HG03097 (cell line): ENCODE measurements around the gene TUT1.
"Not testable (repeated sequence)": the region's sequence is repeated elsewhere in the genome, so short reads cannot be mapped to it uniquely, and the experiment has no call there.

ENCODE experiments used
- ATAC-seq: cut with Tn5 transposase; IDR thresholded peaks from one replicate; pipeline ENCODE4 v1.9.1; 2021; ENCODE audit not compliant: unreplicated experiment, low FRiP score

Gene TUT1

DNA sequence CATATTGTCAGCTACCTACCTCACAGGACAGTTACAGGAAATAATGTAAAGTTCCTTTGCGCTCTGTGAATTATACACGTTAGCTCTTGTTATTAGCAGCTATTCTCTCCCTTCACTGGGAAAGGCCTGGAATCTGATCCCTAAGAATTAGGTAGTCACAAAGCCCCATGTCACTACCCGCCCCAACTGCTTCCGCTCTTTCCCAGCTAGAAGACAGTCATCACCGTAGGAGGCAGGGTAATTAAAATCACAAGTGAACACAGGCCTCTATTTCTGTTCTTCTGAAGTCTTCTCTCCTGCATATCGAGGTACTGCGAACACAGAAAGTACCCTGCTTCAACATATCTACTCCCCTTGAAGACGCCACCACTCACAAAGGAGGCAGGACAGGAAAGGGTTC lies 32.1 kb downstream of the TUT1 start:
- no peak for ATAC-seq

DNA sequence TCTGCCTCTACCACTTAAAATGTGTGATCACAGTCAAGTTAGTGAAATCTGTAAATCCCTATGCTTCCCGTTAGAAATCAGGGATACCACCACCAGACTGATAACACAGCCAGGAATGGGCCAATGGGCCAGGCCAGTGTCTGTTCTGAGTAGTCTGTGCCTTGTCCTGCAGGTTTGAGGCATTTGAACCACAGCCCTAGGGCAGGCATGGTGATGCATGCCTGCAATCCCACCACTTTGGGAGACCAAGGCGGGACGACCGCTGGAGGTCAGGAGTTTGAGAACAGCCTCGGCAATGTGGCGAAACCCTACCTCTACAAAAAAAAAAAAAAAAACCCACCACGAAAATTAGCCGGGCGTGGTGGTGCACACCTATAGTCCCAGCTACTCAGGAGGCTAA lies 32.7 kb downstream of the TUT1 start:
- no peak for ATAC-seq

DNA sequence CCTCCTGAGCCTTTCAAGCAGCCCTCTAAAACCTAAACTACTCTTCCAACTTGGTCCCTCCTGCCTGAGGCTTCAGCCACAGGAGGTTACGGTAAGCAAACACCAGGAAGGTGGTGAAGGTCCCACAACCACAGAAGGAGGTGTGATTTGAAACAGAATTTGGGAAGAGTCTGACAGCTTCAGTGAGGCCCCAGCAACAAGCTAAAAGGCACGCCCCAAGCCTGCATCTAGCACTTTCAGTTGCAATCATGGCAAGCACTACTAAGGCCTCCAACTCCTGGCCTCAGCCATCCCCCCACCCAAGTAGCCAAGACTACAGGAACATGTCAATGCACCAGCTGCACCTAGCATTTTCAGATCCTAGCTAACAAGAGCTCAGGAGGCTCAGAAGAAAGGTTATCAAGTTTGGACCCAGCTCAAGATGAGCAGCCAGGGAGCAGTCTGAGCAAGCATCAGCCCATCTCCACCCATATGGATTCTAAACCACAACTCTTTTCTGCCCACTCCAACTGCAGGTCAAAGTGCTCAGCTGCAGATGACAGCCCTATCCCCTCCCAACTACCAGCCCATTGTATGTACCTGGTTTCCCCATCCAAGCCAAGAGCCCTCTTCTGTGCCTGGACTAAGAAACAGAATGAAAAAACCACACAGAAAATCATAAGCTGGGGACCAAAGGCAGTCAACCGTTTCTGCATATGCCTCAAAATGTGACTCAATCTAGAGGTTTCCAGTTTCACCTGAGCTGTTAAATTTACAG lies 34.3 kb downstream of the TUT1 start:
- ATAC-seq = peak; percentile 19

DNA sequence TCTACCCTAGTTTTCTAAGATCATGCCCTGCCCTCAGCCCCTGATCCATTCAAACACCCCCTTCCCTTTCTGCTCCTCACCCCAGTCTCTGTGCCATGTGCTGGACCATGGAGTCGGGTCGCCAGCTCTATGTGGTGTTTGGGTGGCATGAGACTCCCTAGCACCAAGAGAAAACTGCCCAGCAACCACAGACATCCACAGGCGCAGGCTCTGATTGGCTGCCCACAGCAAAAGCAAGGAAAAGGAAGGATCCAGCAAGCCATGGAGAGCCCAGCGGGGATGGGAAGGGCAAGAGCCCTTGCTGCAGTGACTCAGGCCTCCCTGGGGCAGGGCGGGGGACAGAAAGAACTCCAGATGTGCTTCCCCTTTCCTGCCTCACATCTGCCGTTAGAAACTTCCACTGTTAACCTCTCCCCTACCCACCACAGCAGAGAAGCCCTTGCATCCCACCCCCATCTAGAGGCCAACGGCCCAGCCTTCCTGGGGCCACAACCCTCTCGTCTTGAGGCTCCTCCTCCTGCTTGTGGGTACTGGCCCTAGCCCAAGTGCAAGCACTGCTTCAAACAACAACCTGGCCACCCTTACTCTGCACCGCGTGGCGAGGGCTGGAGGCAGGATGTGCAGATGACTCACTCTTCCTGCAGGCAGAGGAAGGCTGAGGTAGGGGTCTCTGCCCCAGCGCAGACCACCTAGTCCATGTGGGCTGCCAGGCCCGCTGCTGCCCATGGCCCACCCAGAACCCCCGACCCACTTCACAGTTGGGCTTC lies 35.0 kb downstream of the TUT1 start:
- ATAC-seq = peak; percentile 34

DNA sequence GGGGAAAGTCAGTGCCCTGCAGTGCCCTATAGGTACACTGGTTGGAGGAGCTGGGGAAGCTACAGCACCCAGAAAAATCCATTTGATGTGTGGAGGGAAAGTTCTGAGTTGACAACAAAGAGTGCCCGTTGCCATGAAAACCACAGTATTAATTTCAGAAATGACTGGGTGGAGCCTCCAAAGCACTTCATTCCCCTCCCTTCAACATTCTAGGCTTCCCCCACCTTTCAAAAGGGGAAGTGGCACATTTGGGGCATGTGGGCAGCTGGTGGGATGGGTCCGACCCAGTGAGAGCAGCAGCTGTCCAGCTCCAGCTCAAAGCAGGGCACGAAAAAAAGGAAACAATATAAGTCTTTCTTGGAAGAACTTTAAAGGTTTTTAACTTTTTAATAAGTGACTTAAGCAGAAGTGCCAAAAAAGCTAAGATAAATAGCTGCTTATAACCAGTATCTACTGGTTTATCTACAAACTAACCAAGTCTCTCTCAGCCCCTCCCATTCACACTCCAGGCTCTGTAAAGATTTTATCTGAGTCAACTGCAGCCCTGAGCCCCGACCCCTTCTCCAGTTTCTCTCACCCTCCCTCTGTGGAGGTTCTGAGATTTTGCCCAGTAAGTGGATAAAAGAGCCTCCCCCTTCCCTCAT lies 35.7 kb downstream of the TUT1 start:
- ATAC-seq = no peak

DNA sequence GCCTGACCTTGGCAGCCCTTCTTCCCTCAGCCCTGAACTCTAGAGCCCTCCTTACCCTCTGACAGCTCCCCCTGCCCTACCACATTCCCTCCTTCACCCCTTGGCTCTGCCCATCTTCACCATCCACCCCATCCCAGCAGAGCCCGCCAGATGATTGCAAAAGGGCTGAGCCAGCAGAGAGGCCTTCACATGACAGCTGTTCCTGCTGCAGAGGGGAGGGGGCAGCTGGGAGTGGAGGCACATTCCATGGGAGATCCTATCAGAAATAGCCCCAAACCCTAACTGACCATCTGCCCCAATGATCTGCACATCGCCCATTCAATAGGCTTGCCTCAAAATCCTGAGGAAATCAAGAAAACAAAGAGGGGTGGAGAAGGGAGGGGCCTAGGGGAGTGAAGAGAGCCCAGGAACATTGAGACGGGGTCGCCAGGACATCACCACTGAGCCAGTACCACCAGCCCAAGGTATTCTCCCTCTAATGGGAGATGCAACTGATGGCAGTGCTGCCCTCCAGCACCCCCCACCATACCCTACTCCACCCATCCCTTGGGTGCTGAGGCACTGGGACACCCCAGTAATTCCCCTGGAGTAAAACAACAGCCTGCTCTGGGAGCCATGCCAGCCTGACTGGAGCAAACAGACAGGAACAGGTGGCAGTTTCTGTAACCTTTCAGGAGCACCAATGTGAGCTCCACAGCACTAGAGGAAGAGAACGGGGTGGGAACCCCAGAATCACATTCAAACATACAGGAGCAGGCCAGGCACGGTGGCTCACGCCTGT lies 36.7 kb downstream of the TUT1 start:
- ATAC-seq = no peak

GRCh38 chr11:62553839-62554361 lies 37.4 kb downstream of the TUT1 start:
- ATAC-seq = no peak

- ATAC-seq = no peak
Observed at GRCh38 chr11:62553080-62553838, 38.1 kb downstream of the TUT1 start.

GRCh38 chr11:62552485-62553079 lies 38.7 kb downstream of the TUT1 start:
- no peak for ATAC-seq

GRCh38 chr11:62550478-62550877 lies 40.8 kb downstream of the TUT1 start:
- not testable (repeated sequence) for ATAC-seq

GRCh38 chr11:62548545-62549335 lies 42.6 kb downstream of the TUT1 start:
- no peak for ATAC-seq

- ATAC-seq = no peak
Observed at GRCh38 chr11:62547691-62548281, 43.5 kb downstream of the TUT1 start.

DNA sequence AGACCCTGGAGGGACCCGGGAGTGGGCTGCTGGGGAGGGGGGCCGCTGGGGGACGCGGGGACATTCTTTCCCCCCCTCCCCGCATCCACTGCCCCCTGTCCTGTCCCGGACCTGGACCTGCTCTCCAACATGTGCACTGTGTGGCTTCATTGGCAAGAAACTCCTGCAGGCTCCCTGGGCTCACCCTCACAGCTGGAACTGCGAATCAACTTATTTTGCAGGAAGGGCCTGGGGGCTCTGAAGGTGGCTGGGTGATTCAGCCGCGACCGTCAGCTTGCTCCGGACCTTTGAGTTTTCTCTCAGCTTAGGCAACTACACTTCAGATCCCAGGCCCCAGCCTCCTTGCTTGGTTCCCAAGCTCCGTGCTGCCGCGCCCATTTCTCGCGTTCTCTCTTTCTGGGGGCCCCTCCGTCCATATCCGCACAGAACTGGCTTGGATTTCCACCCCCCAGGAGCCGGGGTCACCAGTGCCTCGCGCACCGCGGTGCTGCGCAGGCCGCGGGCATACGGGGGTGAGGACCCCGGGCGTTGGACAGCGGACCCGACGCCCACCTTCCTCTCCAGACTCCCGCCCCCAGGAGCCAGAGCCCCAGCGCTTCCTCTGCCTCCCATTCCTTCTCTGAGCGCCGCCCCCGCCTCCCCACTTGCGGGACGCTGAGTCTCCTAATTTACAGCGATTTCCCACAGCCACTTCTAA lies 44.2 kb downstream of the TUT1 start:
- no peak for ATAC-seq

- no peak for ATAC-seq
Observed at GRCh38 chr11:62546244-62546928, 44.9 kb downstream of the TUT1 start, which contains the start of gene AHNAK. Gene AHNAK, minus strand, starts transcription at chr11:62546806. Its CDS starts 10,708 bp downstream, at chr11:62536098.

- ATAC-seq = no peak
Observed at GRCh38 chr11:62545437-62546243, 45.7 kb downstream of the TUT1 start.
